GM04503 (cell line): ENCODE results near the gene SFMBT1.

Source experiments
- DNase-seq: peaks from one replicate; pipeline ENCODE4 v3.0.0-alpha.2; 2012; ENCODE audit warnings: low read depth

Gene SFMBT1

GRCh38 chr3:52917044-52917443 is 128.8 kb downstream of the SFMBT1 start:
- DNase-seq: no peak

GRCh38 chr3:52915294-52915693 is 130.6 kb downstream of the SFMBT1 start:
- DNase-seq: no peak

GRCh38 chr3:52912885-52913731 is 132.8 kb downstream of the SFMBT1 start:
- no peak for DNase-seq

- no peak for DNase-seq
These were observed 135.1 kb downstream of the SFMBT1 start for GRCh38 chr3:52910823-52911222.

- no peak for DNase-seq
These were observed 138.4 kb downstream of the SFMBT1 start for GRCh38 chr3:52907497-52907896.

- DNase-seq: no peak
These were observed 141.3 kb downstream of the SFMBT1 start for GRCh38 chr3:52904552-52904951.

- DNase-seq: no peak
These were observed 141.9 kb downstream of the SFMBT1 start for GRCh38 chr3:52904000-52904399.

GRCh38 chr3:52897130-52898122 is 148.4 kb downstream of the SFMBT1 start, which contains the start of gene STIMATE:
Gene STIMATE, minus strand, starts transcription at chr3:52897548. Its CDS starts 98 bp downstream, at chr3:52897450.
- DNase-seq: no peak

- DNase-seq: no peak
These were observed 149.3 kb downstream of the SFMBT1 start for GRCh38 chr3:52896613-52897012.

- no peak for DNase-seq
These were observed 149.7 kb downstream of the SFMBT1 start for GRCh38 chr3:52896151-52896550.

- DNase-seq: no peak
These were observed 150.5 kb downstream of the SFMBT1 start for GRCh38 chr3:52895418-52895817.

- DNase-seq: no peak
These were observed 151.1 kb downstream of the SFMBT1 start for GRCh38 chr3:52894756-52895155.

- no peak for DNase-seq
These were observed 152.2 kb downstream of the SFMBT1 start for GRCh38 chr3:52893723-52894122.

- DNase-seq: no peak
These were observed 153.1 kb downstream of the SFMBT1 start for GRCh38 chr3:52892625-52893311.

GRCh38 chr3:52892290-52892624 is 153.6 kb downstream of the SFMBT1 start:
- DNase-seq: no peak

- DNase-seq: peak; percentile 80
These were observed 154.2 kb downstream of the SFMBT1 start for GRCh38 chr3:52891615-52892081.

- no peak for DNase-seq
These were observed 154.7 kb downstream of the SFMBT1 start for GRCh38 chr3:52891164-52891563.

GRCh38 chr3:52890735-52891134 is 155.1 kb downstream of the SFMBT1 start:
- no peak for DNase-seq

- DNase-seq: no peak
These were observed 156.0 kb downstream of the SFMBT1 start for GRCh38 chr3:52889901-52890300.

- DNase-seq: no peak
These were observed 158.7 kb downstream of the SFMBT1 start for GRCh38 chr3:52887166-52887565.

- no peak for DNase-seq
These were observed 159.7 kb downstream of the SFMBT1 start for GRCh38 chr3:52886049-52886730.
